ENCODE results near the gene GNA14.
A peak's percentile ranks its signal among the peaks of the same experiment; 100 is the strongest.
"Not testable (repeated sequence)": the region's sequence is repeated elsewhere in the genome, so short reads cannot be mapped to it uniquely, and the experiment has no call there.

GNA14 gene

GRCh38 chr9:77640741-77641580, 7.2 kb downstream of the GNA14 start:
- no peak for DNase-seq

GRCh38 chr9:77632652-77633051, 15.5 kb downstream of the GNA14 start:
- DNase-seq: no peak

GRCh38 chr9:77628864-77629263, 19.3 kb downstream of the GNA14 start:
- not testable (repeated sequence) for DNase-seq

- DNase-seq: no peak
Measured at GRCh38 chr9:77616191-77616590, 31.9 kb downstream of the GNA14 start.

GRCh38 chr9:77614645-77615044, 33.5 kb downstream of the GNA14 start:
- no peak for DNase-seq

- DNase-seq: no peak
Measured at GRCh38 chr9:77606526-77606925, 41.6 kb downstream of the GNA14 start.

- no peak for DNase-seq
Measured at GRCh38 chr9:77605449-77606220, 42.5 kb downstream of the GNA14 start.

GRCh38 chr9:77604316-77604715, 43.8 kb downstream of the GNA14 start:
- DNase-seq: no peak

GRCh38 chr9:77602852-77603251, 45.3 kb downstream of the GNA14 start:
- no peak for DNase-seq

- DNase-seq: no peak
Measured at GRCh38 chr9:77601476-77602099, 46.5 kb downstream of the GNA14 start.

- DNase-seq: no peak
Measured at GRCh38 chr9:77600810-77601209, 47.3 kb downstream of the GNA14 start.

- DNase-seq: no peak
Measured at GRCh38 chr9:77599492-77599891, 48.6 kb downstream of the GNA14 start.

- DNase-seq: peak; percentile 52
Measured at GRCh38 chr9:77598991-77599390, 49.1 kb downstream of the GNA14 start.

GRCh38 chr9:77598524-77598923, 49.6 kb downstream of the GNA14 start:
- DNase-seq: peak; percentile 67

- no peak for DNase-seq
Measured at GRCh38 chr9:77597057-77597456, 51.1 kb downstream of the GNA14 start.

- peak; percentile 4 for DNase-seq
Measured at GRCh38 chr9:77595426-77596095, 52.6 kb downstream of the GNA14 start.

- no peak for DNase-seq
Measured at GRCh38 chr9:77594963-77595362, 53.2 kb downstream of the GNA14 start.

- no peak for DNase-seq
Measured at GRCh38 chr9:77593528-77593927, 54.6 kb downstream of the GNA14 start.

GRCh38 chr9:77592476-77592875, 55.6 kb downstream of the GNA14 start:
- no peak for DNase-seq

GRCh38 chr9:77589046-77589795, 58.9 kb downstream of the GNA14 start:
- no peak for DNase-seq

- DNase-seq: peak; percentile 8
Measured at GRCh38 chr9:77588271-77588937, 59.7 kb downstream of the GNA14 start.

- no peak for DNase-seq
Measured at GRCh38 chr9:77587851-77588250, 60.3 kb downstream of the GNA14 start.
